CD8-positive, alpha-beta memory T cell (primary cell): ENCODE results near the gene NEGR1. TPM values are rescaled to one million over a fixed set of nuclear protein-coding genes. Genes with fewer than 3 reads are reported as not detected.

ENCODE experiments used
- CTCF ChIA-PET: fragments of 350-600 bp; sonication (Branson Sonifier 250); formaldehyde crosslinking; loops from one replicate; lab custom pipeline; 2021; ENCODE audit warnings: antibody characterized with exemption; lab: Charles Lee
- POLR2A ChIA-PET: fragments of 350-600 bp; sonication (Branson Sonifier 250); formaldehyde crosslinking; loops from one replicate; lab custom pipeline; 2021; ENCODE audit warnings: antibody characterized with exemption; lab: Charles Lee
- DNase-seq, 5 donors: peaks; one replicate each; pipeline versions ENCODE4 v3.0.0 to v3.0.0-alpha.2; 2020 to 2022; ENCODE audit warnings: mixed read lengths in 1 of 5
- H3K27ac ChIP-seq: one replicate; pipeline ENCODE4 v1.7.0; 2013; ENCODE audit warnings: low read depth, mild to moderate bottlenecking, low read length, moderate library complexity
- H3K27me3 ChIP-seq: 2 replicates; pipeline ENCODE4 v1.7.0; 2013; ENCODE audit warnings: low read length, mild to moderate bottlenecking; ENCODE audit not compliant: insufficient read depth, poor library complexity, severe bottlenecking
- H3K36me3 ChIP-seq: 2 replicates; pipeline ENCODE4 v1.7.0; 2013; ENCODE audit warnings: mild to moderate bottlenecking, low read length, moderate library complexity; ENCODE audit not compliant: insufficient read depth
- H3K4me1 ChIP-seq: 2 replicates; pipeline ENCODE4 v1.7.0; 2013; ENCODE audit warnings: mild to moderate bottlenecking, low read length, moderate library complexity; ENCODE audit not compliant: insufficient read depth
- H3K4me3 ChIP-seq: 2 replicates; pipeline ENCODE4 v1.7.0; 2013; ENCODE audit warnings: mild to moderate bottlenecking, low read length
- H3K9me3 ChIP-seq: 2 replicates; pipeline ENCODE4 v1.7.0; 2013; ENCODE audit warnings: mild to moderate bottlenecking, low read length
- H3K27ac Mint-ChIP-seq, 8 donors: one replicate each; pipeline ENCODE4 v1.8.0; 2020 to 2021; ENCODE audit warnings: mixed read lengths in 8 of 8, mild to moderate bottlenecking in 6 of 8, inconsistent platforms in 3 of 8, moderate library complexity in 3 of 8
- H3K27me3 Mint-ChIP-seq, 2 donors: one replicate each; pipeline ENCODE4 v1.8.0; 2020 to 2021; ENCODE audit warnings: mixed read lengths in 2 of 2, mild to moderate bottlenecking in 1 of 2, moderate library complexity in 1 of 2
- H3K36me3 Mint-ChIP-seq, 3 donors: one replicate each; pipeline ENCODE4 v1.8.0; 2020 to 2021; ENCODE audit warnings: mixed read lengths in 3 of 3, inconsistent platforms in 1 of 3, mild to moderate bottlenecking in 1 of 3
- H3K4me1 Mint-ChIP-seq, 3 donors: one replicate each; pipeline ENCODE4 v1.8.0; 2020 to 2021; ENCODE audit warnings: mixed read lengths in 3 of 3, inconsistent platforms in 1 of 3, mild to moderate bottlenecking in 1 of 3
- H3K4me3 Mint-ChIP-seq, 7 donors: one replicate each; pipeline ENCODE4 v1.8.0; 2020 to 2021; ENCODE audit warnings: mixed read lengths in 7 of 7, mild to moderate bottlenecking in 6 of 7, moderate library complexity in 4 of 7, inconsistent platforms in 2 of 7
- H3K9me3 Mint-ChIP-seq, 5 donors: one replicate each; pipeline ENCODE4 v1.8.0; 2020 to 2022; ENCODE audit warnings: mixed read lengths in 5 of 5, mild to moderate bottlenecking in 3 of 5, moderate library complexity in 2 of 5, inconsistent platforms in 1 of 5
- polyA plus RNA-seq: library from polyadenylated mRNA; unstranded; fragments of 300-500 nt; fragmentation: Illumina TruSeq; gene quantifications from one replicate; pipeline ENCODE4 v1.2.3, GENCODE V29; 2021
- total RNA-seq, 2 experiments: library from RNA; stranded (reverse); gene quantifications; one replicate each; pipeline ENCODE4 v1.2.3, GENCODE V29; 2021

The NEGR1 gene
- total and polyA plus RNA-seq, 3 experiments from 2014 or later = not detected

GRCh38 chr1:71882226-71882625 lies 400.1 kb downstream of the NEGR1 start:
- H3K27ac Mint-ChIP-seq = no peak overlapping the region
- H3K4me1 ChIP-seq = no peaks in the 10 kb centered on the region
- no peak for DNase-seq
- ChIA-PET POLR2A (no interaction called here), CTCF (no interaction called here)
- no peak overlapping the region for H3K27ac ChIP-seq
- H3K36me3 Mint-ChIP-seq = no peaks in the 10 kb centered on the region
- no peak overlapping the region for H3K4me3 Mint-ChIP-seq
- H3K36me3 ChIP-seq = no peaks in the 10 kb centered on the region
- peaks cover 2 to 23% (median 5%) of the 10 kb centered on the region in 5 donors for H3K9me3 Mint-ChIP-seq
- H3K27me3 ChIP-seq = no peaks in the 10 kb centered on the region
- H3K4me1 Mint-ChIP-seq = no peaks in the 10 kb centered on the region
- no peaks in the 10 kb centered on the region for H3K9me3 ChIP-seq
- H3K27me3 Mint-ChIP-seq = no peaks in the 10 kb centered on the region
- H3K4me3 ChIP-seq = no peak overlapping the region

DNA sequence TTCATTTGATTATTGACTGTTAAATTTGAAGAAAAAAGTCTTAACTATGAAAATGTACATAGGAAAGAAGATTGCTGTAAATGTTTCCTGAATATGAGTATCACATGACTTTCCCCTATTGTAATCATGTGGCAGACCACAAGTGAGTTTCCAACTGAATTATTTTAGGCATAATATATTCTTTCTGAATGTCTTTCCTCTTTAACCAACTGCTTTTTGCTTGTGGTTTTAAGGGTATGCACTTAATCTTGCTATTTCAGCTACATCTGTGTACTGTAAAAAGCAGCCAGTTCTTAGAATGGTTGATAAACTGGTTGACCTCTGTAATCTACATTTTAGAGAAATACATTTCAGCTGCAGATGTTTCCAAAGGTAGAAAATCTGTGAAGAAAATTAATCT lies 400.7 kb downstream of the NEGR1 start:
- CTCF ChIA-PET = no interaction called here
- Mint-ChIP-seq H3K27me3 (no peaks in the 10 kb centered on the region), H3K27ac (no peak overlapping the region), H3K4me1 (no peaks in the 10 kb centered on the region), H3K36me3 (no peaks in the 10 kb centered on the region), H3K4me3 (no peak overlapping the region), H3K9me3 (peaks cover 2 to 23% (median 5%) of the 10 kb centered on the region in 5 donors)
- POLR2A ChIA-PET = no interaction called here
- Histone ChIP-seq H3K4me1 (no peaks in the 10 kb centered on the region), H3K9me3 (no peaks in the 10 kb centered on the region), H3K36me3 (no peaks in the 10 kb centered on the region), H3K4me3 (no peak overlapping the region), H3K27ac (no peak overlapping the region), H3K27me3 (no peaks in the 10 kb centered on the region)
- DNase-seq = no peak

- Mint-ChIP-seq H3K36me3 (no peaks in the 10 kb centered on the region), H3K27me3 (no peaks in the 10 kb centered on the region), H3K27ac (no peak overlapping the region), H3K4me3 (no peak overlapping the region), H3K9me3 (peaks cover 4 to 8% (median 6%) of the 10 kb centered on the region in 5 donors), H3K4me1 (no peaks in the 10 kb centered on the region)
- ChIA-PET CTCF (no interaction called here), POLR2A (no interaction called here)
- no peaks in the 10 kb centered on the region for H3K4me1 ChIP-seq
- H3K9me3 ChIP-seq = no peaks in the 10 kb centered on the region
- H3K27me3 ChIP-seq = no peaks in the 10 kb centered on the region
- H3K4me3 ChIP-seq = no peak overlapping the region
- no peak for DNase-seq
- no peaks in the 10 kb centered on the region for H3K36me3 ChIP-seq
- no peak overlapping the region for H3K27ac ChIP-seq
Observed at GRCh38 chr1:71869326-71869725, 413.0 kb downstream of the NEGR1 start.

- Mint-ChIP-seq H3K36me3 (no peaks in the 10 kb centered on the region), H3K9me3 (peaks cover 4 to 23% (median 10%) of the 10 kb centered on the region in 5 donors), H3K27ac (peak overlapping the region in 1 of 8 donors; percentile 29), H3K4me3 (no peak overlapping the region), H3K4me1 (no peaks in the 10 kb centered on the region), H3K27me3 (no peaks in the 10 kb centered on the region)
- no peaks in the 10 kb centered on the region for H3K4me1 ChIP-seq
- ChIA-PET CTCF (no interaction called here), POLR2A (no interaction called here)
- no peak overlapping the region for H3K4me3 ChIP-seq
- no peaks in the 10 kb centered on the region for H3K36me3 ChIP-seq
- no peak for DNase-seq
- no peaks in the 10 kb centered on the region for H3K27me3 ChIP-seq
- H3K9me3 ChIP-seq = no peaks in the 10 kb centered on the region
- H3K27ac ChIP-seq = no peak overlapping the region
Observed at GRCh38 chr1:71862756-71863155, 419.6 kb downstream of the NEGR1 start.

GRCh38 chr1:71861022-71861421 lies 421.3 kb downstream of the NEGR1 start:
- Histone ChIP-seq H3K36me3 (no peaks in the 10 kb centered on the region), H3K27ac (no peak overlapping the region), H3K9me3 (no peaks in the 10 kb centered on the region), H3K4me1 (no peaks in the 10 kb centered on the region), H3K4me3 (no peak overlapping the region), H3K27me3 (no peaks in the 10 kb centered on the region)
- Mint-ChIP-seq H3K36me3 (no peaks in the 10 kb centered on the region), H3K4me3 (no peak overlapping the region), H3K4me1 (no peaks in the 10 kb centered on the region), H3K27me3 (no peaks in the 10 kb centered on the region), H3K9me3 (peaks cover 3 to 24% (median 9%) of the 10 kb centered on the region in 5 donors), H3K27ac (no peak overlapping the region)
- DNase-seq = no peak
- ChIA-PET POLR2A (no interaction called here), CTCF (no interaction called here)

GRCh38 chr1:71859806-71860205 lies 422.5 kb downstream of the NEGR1 start:
- ChIA-PET CTCF (no interaction called here), POLR2A (interaction anchor here (0.6 kb wide), 1 partner anchor 759 kb away, joined by 3 read pairs; no protein-coding TSS in a partner anchor)
- no peak overlapping the region for H3K4me3 Mint-ChIP-seq
- Histone ChIP-seq H3K4me1 (no peaks in the 10 kb centered on the region), H3K27me3 (no peaks in the 10 kb centered on the region), H3K36me3 (no peaks in the 10 kb centered on the region), H3K27ac (no peak overlapping the region), H3K9me3 (no peaks in the 10 kb centered on the region), H3K4me3 (no peak overlapping the region)
- H3K27ac Mint-ChIP-seq = no peak overlapping the region
- no peaks in the 10 kb centered on the region for H3K36me3 Mint-ChIP-seq
- H3K27me3 Mint-ChIP-seq = no peaks in the 10 kb centered on the region
- H3K9me3 Mint-ChIP-seq = peaks cover 0 to 28% (median 7%) of the 10 kb centered on the region in 5 donors
- DNase-seq = no peak
- H3K4me1 Mint-ChIP-seq = no peaks in the 10 kb centered on the region

- CTCF ChIA-PET = no interaction called here
- no peaks in the 10 kb centered on the region for H3K27me3 Mint-ChIP-seq
- Histone ChIP-seq H3K9me3 (no peaks in the 10 kb centered on the region), H3K4me3 (no peak overlapping the region), H3K36me3 (no peaks in the 10 kb centered on the region), H3K27ac (no peak overlapping the region), H3K4me1 (no peaks in the 10 kb centered on the region), H3K27me3 (no peaks in the 10 kb centered on the region)
- H3K9me3 Mint-ChIP-seq = peaks cover 0 to 27% (median 7%) of the 10 kb centered on the region in 5 donors
- H3K36me3 Mint-ChIP-seq = no peaks in the 10 kb centered on the region
- POLR2A ChIA-PET = no interaction called here
- no peak for DNase-seq
- no peaks in the 10 kb centered on the region for H3K4me1 Mint-ChIP-seq
- H3K27ac Mint-ChIP-seq = no peak overlapping the region
- no peak overlapping the region for H3K4me3 Mint-ChIP-seq
Observed at GRCh38 chr1:71857862-71858261, 424.5 kb downstream of the NEGR1 start.

DNA sequence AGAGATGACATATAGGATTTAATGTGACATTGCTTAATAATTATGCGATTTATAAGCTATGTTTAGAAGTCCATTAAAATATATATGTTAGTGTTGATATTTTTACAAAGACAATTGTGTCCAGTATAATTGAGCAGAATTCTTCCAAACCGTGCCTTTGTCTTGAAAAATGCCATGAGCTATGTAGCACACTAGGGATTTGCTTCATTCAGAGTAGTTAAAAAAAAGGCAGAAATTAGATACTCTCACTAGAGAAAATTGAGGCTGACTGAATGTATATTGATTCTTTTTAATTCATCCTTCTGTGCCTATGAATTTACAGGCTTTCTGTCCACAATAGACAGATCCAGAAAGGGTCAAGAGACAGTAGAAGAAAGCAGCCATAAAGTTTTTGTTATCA lies 429.0 kb downstream of the NEGR1 start:
- Histone ChIP-seq H3K4me3 (no peak overlapping the region), H3K27me3 (no peaks in the 10 kb centered on the region), H3K36me3 (no peaks in the 10 kb centered on the region), H3K27ac (no peak overlapping the region), H3K4me1 (no peaks in the 10 kb centered on the region), H3K9me3 (no peaks in the 10 kb centered on the region)
- no peak overlapping the region for H3K27ac Mint-ChIP-seq
- ChIA-PET POLR2A (no interaction called here), CTCF (no interaction called here)
- no peaks in the 10 kb centered on the region for H3K36me3 Mint-ChIP-seq
- H3K9me3 Mint-ChIP-seq = peaks cover 0 to 20% (median 2%) of the 10 kb centered on the region in 5 donors
- H3K4me3 Mint-ChIP-seq = no peak overlapping the region
- no peaks in the 10 kb centered on the region for H3K4me1 Mint-ChIP-seq
- no peak for DNase-seq
- no peaks in the 10 kb centered on the region for H3K27me3 Mint-ChIP-seq

DNA sequence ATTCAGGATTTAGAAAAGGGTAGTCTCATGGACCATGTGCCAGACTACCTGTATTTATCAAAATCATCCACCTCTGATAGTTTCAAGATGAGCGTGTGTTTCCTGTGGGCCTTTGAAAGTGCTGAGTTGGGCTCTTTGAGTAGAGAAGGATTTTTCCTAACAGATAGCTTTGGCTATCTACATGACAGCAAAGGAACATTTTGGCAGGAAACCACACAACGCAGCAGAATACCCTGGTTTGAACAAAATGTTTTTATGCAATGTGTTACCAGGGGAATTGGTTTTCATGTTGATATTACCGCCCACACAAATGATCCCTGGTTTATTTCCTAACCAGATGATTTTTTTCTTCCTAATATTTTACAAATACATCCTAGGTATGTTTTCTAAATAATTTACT lies 431.4 kb downstream of the NEGR1 start:
- Histone ChIP-seq H3K36me3 (no peaks in the 10 kb centered on the region), H3K9me3 (no peaks in the 10 kb centered on the region), H3K4me3 (no peak overlapping the region), H3K27ac (no peak overlapping the region), H3K4me1 (no peaks in the 10 kb centered on the region), H3K27me3 (no peaks in the 10 kb centered on the region)
- H3K27me3 Mint-ChIP-seq = no peaks in the 10 kb centered on the region
- H3K36me3 Mint-ChIP-seq = no peaks in the 10 kb centered on the region
- POLR2A ChIA-PET = no interaction called here
- H3K9me3 Mint-ChIP-seq = peaks cover 0 to 15% (median 8%) of the 10 kb centered on the region in 5 donors
- H3K27ac Mint-ChIP-seq = no peak overlapping the region
- no peak overlapping the region for H3K4me3 Mint-ChIP-seq
- CTCF ChIA-PET = no interaction called here
- no peaks in the 10 kb centered on the region for H3K4me1 Mint-ChIP-seq
- no peak for DNase-seq
